HepG2 (cell line): ENCODE results near the gene SCRT2. TPM values are rescaled to one million over a fixed set of nuclear protein-coding genes. Genes with fewer than 3 reads are reported as not detected.

Experiments
- AKNA ChIP-seq: sonication (generic); formaldehyde crosslinking; IDR thresholded peaks from 2 replicates; pipeline ENCODE4 v1.4.0; 2020; ENCODE audit warnings: missing genetic modification reagents, borderline replicate concordance
- ARHGAP35 ChIP-seq: sonication (generic); formaldehyde crosslinking; IDR thresholded peaks from 2 replicates; pipeline ENCODE4 v1.9.0; 2022; ENCODE audit warnings: mild to moderate bottlenecking, inconsistent platforms, moderate library complexity, missing genetic modification reagents, borderline replicate concordance
- ATF1 ChIP-seq: IDR thresholded peaks from 2 replicates; pipeline ENCODE4 v1.6.1; 2016; ENCODE audit warnings: mild to moderate bottlenecking, control low read depth
- BRF2 ChIP-seq: sonication (generic); formaldehyde crosslinking; IDR thresholded peaks from 2 replicates; pipeline ENCODE4 v1.8.1; 2022; ENCODE audit warnings: mild to moderate bottlenecking, missing genetic modification reagents
- GLI4 ChIP-seq: sonication (generic); formaldehyde crosslinking; IDR thresholded peaks from 2 replicates; pipeline ENCODE4 v1.5.1; 2020; ENCODE audit warnings: missing genetic modification reagents, mild to moderate bottlenecking, moderate library complexity, borderline replicate concordance
- MIER2 ChIP-seq: IDR thresholded peaks from 2 replicates; pipeline ENCODE4 v1.6.1; 2016; ENCODE audit warnings: missing biosample characterization, missing genetic modification reagents
- NCOA2 ChIP-seq: sonication (generic); formaldehyde crosslinking; IDR thresholded peaks from 2 replicates; pipeline ENCODE4 v1.8.0; 2022; ENCODE audit warnings: inconsistent platforms
- NR2F6 ChIP-seq, 2 experiments: IDR thresholded peaks; 2 replicates each; pipeline ENCODE4 v1.6.1; 2016; ENCODE audit warnings: antibody characterized with exemption in 1 of 2, mild to moderate bottlenecking in 1 of 2
- PHF20 ChIP-seq: sonication (generic); formaldehyde crosslinking; IDR thresholded peaks from 2 replicates; pipeline ENCODE4 v1.5.0; 2020; ENCODE audit warnings: mild to moderate bottlenecking, missing genetic modification reagents
- PHF8 ChIP-seq: sonication (generic); formaldehyde crosslinking; IDR thresholded peaks from 2 replicates; pipeline ENCODE4 v1.5.0; 2020; ENCODE audit warnings: missing genetic modification reagents
- POLR2A ChIP-seq, 2 experiments: IDR thresholded peaks; 2 replicates each; pipeline ENCODE4 v1.6.1; 2011; ENCODE audit warnings: low read depth in 2 of 2, low read length in 2 of 2, mild to moderate bottlenecking in 1 of 2, moderate library complexity in 1 of 2; ENCODE audit not compliant: insufficient read depth in 1 of 2
- ZBTB42 ChIP-seq: sonication (generic); formaldehyde crosslinking; IDR thresholded peaks from 2 replicates; pipeline ENCODE4 v1.5.0; 2020; ENCODE audit warnings: mild to moderate bottlenecking, missing genetic modification reagents
- ZBTB43 ChIP-seq: sonication (generic); formaldehyde crosslinking; conservative IDR thresholded peaks from 2 replicates; pipeline ENCODE4 v1.4.0; 2020; ENCODE audit warnings: missing genetic modification reagents
- ZC3H4 ChIP-seq: sonication (generic); formaldehyde crosslinking; IDR thresholded peaks from 2 replicates; pipeline ENCODE4 v1.4.0; 2020; ENCODE audit warnings: missing genetic modification reagents, borderline replicate concordance
- ZFP37 ChIP-seq: sonication (generic); formaldehyde crosslinking; IDR thresholded peaks from 2 replicates; pipeline ENCODE4 v1.4.0; 2020; ENCODE audit warnings: missing genetic modification reagents, borderline replicate concordance
- ZNF234 ChIP-seq: sonication (generic); formaldehyde crosslinking; conservative IDR thresholded peaks from 2 replicates; pipeline ENCODE4 v1.5.1; 2020; ENCODE audit warnings: mild to moderate bottlenecking, missing genetic modification reagents
- ZNF383 ChIP-seq: sonication (generic); formaldehyde crosslinking; IDR thresholded peaks from 2 replicates; pipeline ENCODE4 v1.4.0; 2020; ENCODE audit warnings: missing genetic modification reagents, mild to moderate bottlenecking, borderline replicate concordance
- ZNF772 ChIP-seq: sonication (generic); formaldehyde crosslinking; IDR thresholded peaks from 2 replicates; pipeline ENCODE4 v1.5.0; 2020; ENCODE audit warnings: mild to moderate bottlenecking, missing genetic modification reagents
- ZXDC ChIP-seq: sonication (generic); formaldehyde crosslinking; IDR thresholded peaks from 2 replicates; pipeline ENCODE4 v1.5.0; 2020; ENCODE audit warnings: mild to moderate bottlenecking, missing genetic modification reagents
- polyA plus RNA-seq, 8 experiments: library from polyadenylated mRNA; depleted of rRNA in 3 of 8; stranded (reverse) in 7 of 8; unstranded in 1 of 8; fragments of >200 nt; fragmentation: Illumina TruSeq in 4 of 8; extraction: Trizol in 4 of 8; gene quantifications; 2 replicates each; pipeline versions ENCODE4 v1.2.1 to v1.2.3, GENCODE V29; 2011 to 2016; ENCODE audit warnings: low read depth in 4 of 8, missing spikeins in 1 of 8, mixed read lengths in 1 of 8; ENCODE audit not compliant: insufficient read depth in 1 of 8
- total RNA-seq, 5 experiments: library from RNA; depleted of rRNA; stranded (reverse); fragments of >200 nt; fragmentation: Illumina TruSeq; extraction: Trizol; gene quantifications; 2 replicates each; pipeline ENCODE4 v1.2.3, GENCODE V29; 2016; ENCODE audit warnings: low read depth in 1 of 5

The SCRT2 gene
- total and polyA plus RNA-seq, 2 of the 13 experiments (the other 11 are each of a cell fraction or from before 2014, with no cell fraction given), result not detected

- no peak for TF ChIP-seq ZBTB43 (CRISPR knock-in tag)
- TF ChIP-seq ATF1 (CRISPR knock-in tag), result no peak
- peak; percentile 75; the same call in 1 of the 2 replicates for TF ChIP-seq ZBTB42 (CRISPR knock-in tag)
- no peak for TF ChIP-seq ZNF383
- no peak; the same call in 1 of the 2 replicates for TF ChIP-seq ZC3H4 (CRISPR knock-in tag)
- TF ChIP-seq PHF20 (CRISPR knock-in tag), result no peak
- TF ChIP-seq ZFP37 (CRISPR knock-in tag), result no peak
- no peak for TF ChIP-seq NCOA2 (CRISPR knock-in tag)
- no peak for TF ChIP-seq ZNF234 (CRISPR knock-in tag)
- peak; percentile 13; the same call in 1 of the 2 replicates for TF ChIP-seq MIER2 (CRISPR knock-in tag)
- TF ChIP-seq NR2F6 (IDR thresholded peaks at IDR 0.05), result peak; percentile 54; the same call in 1 of the 2 replicates
- peak; percentile 62; the same call in 1 of the 2 replicates for TF ChIP-seq NR2F6 (CRISPR knock-in tag; IDR thresholded peaks at IDR 0.05)
- TF ChIP-seq ZNF772 (CRISPR knock-in tag), result no peak; the same call in 1 of the 2 replicates
- no peak for TF ChIP-seq ZXDC (CRISPR knock-in tag)
- peak in 1 of 2 experiments; percentile 70; a peak in 2 of 4 replicates for TF ChIP-seq POLR2A (IDR thresholded peaks at IDR 0.05; ENCODE audit: insufficient read depth in 1 of 2, low read depth in 2 of 2, low read length in 2 of 2)
- TF ChIP-seq PHF8, result no peak
- TF ChIP-seq ARHGAP35, result 0 out of 2 replicates have a peak, but pooled peaks have one; percentile 13
- no peak for TF ChIP-seq AKNA (CRISPR knock-in tag)
- no peak; the same call in 1 of the 2 replicates for TF ChIP-seq GLI4 (CRISPR knock-in tag)
- TF ChIP-seq BRF2 (CRISPR knock-in tag), result no peak; the same call in 1 of the 2 replicates
Observed at GRCh38 chr20:653590-654416, 21.8 kb downstream of the SCRT2 start (continued).
